Activated CD4-positive, alpha-beta T cell treated with anti-CD3 and anti-CD28 coated beads, Interleukin-2, amount 50 U/mL, for 1 hour (primary cell): ENCODE results near the gene PEX13.
"Not testable (repeated sequence)": the region's sequence is repeated elsewhere in the genome, so short reads cannot be mapped to it uniquely, and the experiment has no call there.

Source experiments
- DNase-seq: peaks from one replicate; pipeline ENCODE4 v3.0.0-alpha.2; 2020

PEX13 gene

DNA sequence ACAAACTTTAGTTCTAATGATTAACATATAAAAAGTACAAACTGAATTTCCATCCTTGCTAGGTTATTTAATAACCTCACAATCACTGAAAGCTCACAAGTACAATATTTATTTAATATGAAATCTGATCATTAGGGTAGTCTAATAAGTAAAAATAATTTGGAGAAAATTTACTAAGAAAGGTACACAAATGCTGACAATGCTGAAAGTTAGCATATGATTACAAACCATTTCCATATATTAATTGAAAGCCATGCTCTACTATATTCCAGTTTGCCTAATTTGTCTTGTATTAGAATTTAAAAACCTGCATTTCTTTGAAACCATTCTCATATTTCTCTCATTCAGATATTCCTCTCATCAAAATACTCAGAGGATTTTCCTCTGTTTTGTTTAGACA, 8.2 kb upstream of the PEX13 start:
- DNase-seq, result no peak

- DNase-seq, result no peak
Measured at GRCh38 chr2:61011678-61012077, 5.8 kb upstream of the PEX13 start.

GRCh38 chr2:61012303-61012702, 5.2 kb upstream of the PEX13 start:
- DNase-seq, result not testable (repeated sequence)

DNA sequence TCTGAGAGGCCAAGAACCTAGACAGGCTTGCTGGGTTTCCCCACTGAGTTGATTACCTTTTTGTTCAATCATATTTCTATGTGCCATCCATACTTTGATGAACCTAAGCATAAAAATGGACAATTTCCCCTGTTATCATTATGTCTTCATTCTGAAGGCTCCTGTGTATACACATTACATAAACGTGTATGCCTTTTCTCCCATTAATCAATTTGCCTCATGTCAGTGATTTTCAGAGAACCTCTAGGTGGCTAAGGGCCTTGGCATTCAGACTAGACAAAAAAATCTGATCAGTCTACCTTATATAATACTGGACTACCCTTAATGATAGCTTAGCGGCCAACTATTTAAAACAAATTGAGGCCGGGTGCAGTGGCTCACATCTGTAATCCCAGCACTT, 4.1 kb upstream of the PEX13 start:
- DNase-seq, result no peak

- DNase-seq, result no peak
Measured at GRCh38 chr2:61014763-61015162, 2.8 kb upstream of the PEX13 start.

GRCh38 chr2:61015976-61016375, 1.5 kb upstream of the PEX13 start:
- DNase-seq, result no peak

GRCh38 chr2:61016392-61017002, 1.0 kb upstream of the PEX13 start:
- no peak for DNase-seq

- peak; percentile 64 for DNase-seq
Measured at GRCh38 chr2:61017003-61017555, 441 bp upstream of the PEX13 start.

DNA sequence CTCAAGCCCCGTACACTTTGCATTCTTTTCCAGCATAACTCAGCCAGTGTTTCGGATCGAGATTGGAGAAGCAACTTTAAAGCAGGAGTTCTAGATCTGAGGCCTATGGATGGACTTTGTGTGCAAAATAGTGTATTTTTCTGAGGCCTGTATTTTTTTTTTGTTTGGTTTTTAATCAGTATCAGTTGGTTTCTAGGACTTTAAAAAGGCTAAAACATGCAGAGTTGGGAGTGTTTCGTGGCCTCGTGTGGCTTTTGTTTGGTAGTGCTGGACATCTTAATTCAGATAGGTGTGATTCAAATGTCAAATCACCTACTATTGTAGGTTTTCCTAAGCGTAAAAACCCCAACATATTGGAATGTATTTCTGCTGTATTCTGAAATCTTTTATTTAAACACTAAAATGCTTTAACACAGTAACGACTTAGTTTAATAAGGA, 817 bp downstream of the PEX13 start:
- no peak for DNase-seq

- DNase-seq, result no peak
Measured at GRCh38 chr2:61018798-61019197, 1.3 kb downstream of the PEX13 start.

GRCh38 chr2:61021228-61021660, 3.7 kb downstream of the PEX13 start:
- no peak for DNase-seq

GRCh38 chr2:61023670-61024069, 6.2 kb downstream of the PEX13 start:
- no peak for DNase-seq

- DNase-seq, result no peak
Measured at GRCh38 chr2:61029533-61029932, 12.0 kb downstream of the PEX13 start.

GRCh38 chr2:61034592-61034991, 17.1 kb downstream of the PEX13 start:
- not testable (repeated sequence) for DNase-seq

GRCh38 chr2:61036643-61037042, 19.1 kb downstream of the PEX13 start:
- not testable (repeated sequence) for DNase-seq

GRCh38 chr2:61042807-61043206, 25.3 kb downstream of the PEX13 start:
- DNase-seq, result no peak

DNA sequence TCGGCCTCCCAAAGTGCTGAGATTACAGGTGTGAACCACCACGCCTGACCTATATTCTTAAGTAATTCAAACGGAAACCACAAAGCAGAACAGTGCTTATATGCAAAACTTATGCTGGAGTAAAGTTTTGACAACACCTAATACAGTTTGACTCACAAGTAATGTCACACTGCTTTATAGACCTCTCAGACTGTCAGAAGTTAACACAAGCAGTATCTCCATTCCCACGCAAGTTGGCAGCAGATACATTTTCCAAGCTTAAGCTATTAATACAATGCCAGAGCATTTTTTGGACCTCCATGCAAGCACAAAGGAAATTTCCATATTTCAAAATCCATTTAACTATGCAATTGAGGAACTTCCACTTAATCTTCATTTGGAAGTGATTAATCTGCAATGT, 27.1 kb downstream of the PEX13 start:
- DNase-seq, result no peak

DNA sequence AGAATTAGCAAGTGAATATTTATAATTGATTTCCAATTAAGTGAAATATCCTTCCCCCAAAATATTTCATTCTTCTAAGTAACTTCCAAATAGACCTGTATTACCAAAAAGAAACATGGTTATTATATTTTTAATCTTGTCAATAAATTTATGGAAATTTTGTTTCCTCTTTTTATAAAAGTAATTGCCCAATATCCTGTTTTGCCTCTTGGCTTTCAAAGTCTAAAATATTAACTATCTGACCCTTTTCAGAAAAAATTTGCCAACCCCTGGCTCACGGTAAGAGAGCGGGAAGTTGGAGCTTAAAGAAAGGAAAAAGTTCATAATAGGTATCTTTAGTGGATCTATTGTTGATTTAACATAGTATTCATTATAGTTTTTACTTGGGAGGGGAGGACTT, 27.7 kb downstream of the PEX13 start:
- DNase-seq, result no peak

DNA sequence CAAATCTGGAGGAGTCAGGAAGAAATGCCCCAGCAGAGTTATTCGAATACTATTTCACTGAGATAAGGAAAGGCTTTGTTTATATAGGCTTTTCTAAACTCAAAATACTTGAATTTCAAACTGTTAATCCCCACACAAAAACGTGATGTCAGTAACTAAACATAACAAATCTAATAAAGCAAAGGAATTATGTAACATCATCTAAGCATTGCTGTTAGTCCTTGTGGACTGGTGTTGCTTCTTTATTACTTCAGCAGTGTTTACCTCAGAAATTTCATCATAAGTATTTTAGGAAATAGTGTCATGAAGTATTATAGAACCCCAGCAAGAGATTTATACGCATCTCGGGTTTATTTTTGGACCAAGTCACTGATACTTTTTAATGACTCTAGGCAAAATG, 28.5 kb downstream of the PEX13 start:
- DNase-seq, result no peak

- no peak for DNase-seq
Measured at GRCh38 chr2:61055557-61055956, 38.0 kb downstream of the PEX13 start.

- DNase-seq, result no peak
Measured at GRCh38 chr2:61057562-61057961, 40.0 kb downstream of the PEX13 start.

DNA sequence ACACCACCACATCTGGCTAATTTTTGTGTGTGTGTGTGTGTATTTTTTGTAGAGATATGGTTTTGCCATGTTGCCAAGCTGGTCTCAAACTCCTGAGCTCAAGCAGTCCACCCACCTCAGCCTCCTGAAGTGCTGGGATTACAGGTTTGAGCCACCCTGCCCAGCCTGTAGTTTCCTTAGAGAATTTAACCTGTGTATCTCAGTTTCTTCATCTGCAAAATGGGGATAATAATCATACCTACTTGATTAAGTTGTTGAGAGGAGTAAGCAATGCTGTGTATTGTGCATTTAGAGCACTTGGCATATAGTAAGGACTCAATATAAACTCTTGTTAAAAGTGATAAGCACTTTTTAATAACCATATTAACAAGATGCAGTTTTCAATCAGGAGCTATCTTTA, 41.9 kb downstream of the PEX13 start:
- no peak for DNase-seq

GRCh38 chr2:61065714-61066709, 48.5 kb downstream of the PEX13 start, which contains the start of gene SANBR:
TSS of gene SANBR (plus strand) at chr2:61065871. CDS start at chr2:61070351, 4,480 bp downstream.
- DNase-seq, result peak; percentile 78

DNA sequence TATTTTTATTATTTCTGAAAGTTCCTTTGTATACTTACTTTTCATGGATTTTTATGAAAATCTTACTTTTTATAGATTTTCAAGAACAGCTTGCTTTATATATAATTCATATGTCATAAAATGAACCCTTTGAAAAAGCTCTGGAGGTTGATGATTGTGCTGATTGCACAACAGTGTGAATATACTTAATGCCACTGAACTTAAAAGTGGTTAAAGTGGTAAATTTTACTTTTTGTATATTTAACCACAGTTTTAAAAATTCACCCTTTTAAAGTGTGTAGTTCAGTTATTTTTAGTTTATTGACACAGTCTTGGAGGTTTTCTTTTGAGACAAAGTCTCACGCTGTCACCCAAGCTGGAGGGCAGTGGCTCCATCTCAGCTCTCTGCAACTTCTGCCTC, 56.6 kb downstream of the PEX13 start:
- DNase-seq, result no peak
